DOHH2 (cell line): ENCODE data around the gene MYL12A.

Source experiments
- CTCF ChIP-seq: fragments of 200-600 bp; sonication (generic); IDR thresholded peaks from one replicate; pipeline ENCODE4 v1.5.1; 2014; ENCODE audit warnings: antibody characterized with exemption, mild to moderate bottlenecking, low read depth, low read length; ENCODE audit not compliant: poor library complexity, severe bottlenecking
- EZH2phosphoT487 ChIP-seq: fragments of 200-600 bp; sonication (generic); IDR thresholded peaks from 2 replicates; pipeline ENCODE4 v1.6.1; 2017; ENCODE audit warnings: borderline replicate concordance, mild to moderate bottlenecking, antibody characterized with exemption, low read length, moderate library complexity, mixed read lengths

GRCh38 chr18:3226048-3226447 lies 21.6 kb upstream of the MYL12A start:
- TF ChIP-seq CTCF (no peak), EZH2phosphoT487 (no peak)
